Myometrial cell (primary cell): Measurements from ENCODE around the gene SKAP1. TPM values are rescaled to one million over a fixed set of nuclear protein-coding genes. Genes with fewer than 3 reads are reported as not detected.

ENCODE experiments used
- total RNA-seq: library from RNA; depleted of rRNA; stranded (reverse); fragments of >200 nt; gene quantifications from 2 replicates; pipeline ENCODE4 v1.2.3, GENCODE V29; 2015

Gene SKAP1
- total RNA-seq: not detected in 2 replicates

GRCh38 chr17:48429638-48430586, at the start of gene SKAP1:
Gene SKAP1, minus strand, starts transcription at chr17:48430214.

GRCh38 chr17:48107137-48108055, 322.6 kb downstream of the SKAP1 start, which contains the start of gene SNX11:
Gene SNX11, plus strand, starts transcription at chr17:48107766. Its CDS starts 4,278 bp downstream, at chr17:48112044.

GRCh38 chr17:48101012-48101720, 328.8 kb downstream of the SKAP1 start, which contains the start of gene CBX1:
Gene CBX1, minus strand, starts transcription at chr17:48101478. Its CDS starts 24,474 bp downstream, at chr17:48077004.

Other genes starting within 250 kb of the SKAP1 start
- not detected in 2 replicates for gene HOXB1, start 100.8 kb upstream of the SKAP1 start, total RNA-seq
- gene HOXB2, start 114.9 kb upstream of the SKAP1 start, total RNA-seq: 16.7 and 20.8 TPM in 2 replicates
- gene HOXB4, start 148.1 kb upstream of the SKAP1 start, total RNA-seq: 0.53 and 2.6 TPM in 2 replicates
- gene HOXB3, start 160.0 kb upstream of the SKAP1 start, total RNA-seq: 5.5 and 6.4 TPM in 2 replicates
- 0.18 TPM in 1 of 2 replicates, not detected in the other for gene HOXB5, start 163.6 kb upstream of the SKAP1 start, total RNA-seq
- gene HOXB6, start 174.8 kb upstream of the SKAP1 start, total RNA-seq: 2.8 and 11.0 TPM in 2 replicates
- 7.1 and 7.8 TPM in 2 replicates for gene HOXB7, start 180.8 kb upstream of the SKAP1 start, total RNA-seq
- not detected in 2 replicates for gene HOXB8, start 185.1 kb upstream of the SKAP1 start, total RNA-seq
- gene HOXB9, start 196.1 kb upstream of the SKAP1 start, total RNA-seq: 0.71 TPM in 1 of 2 replicates, not detected in the other